ENCODE measurements around the gene PTGER3.

DNA sequence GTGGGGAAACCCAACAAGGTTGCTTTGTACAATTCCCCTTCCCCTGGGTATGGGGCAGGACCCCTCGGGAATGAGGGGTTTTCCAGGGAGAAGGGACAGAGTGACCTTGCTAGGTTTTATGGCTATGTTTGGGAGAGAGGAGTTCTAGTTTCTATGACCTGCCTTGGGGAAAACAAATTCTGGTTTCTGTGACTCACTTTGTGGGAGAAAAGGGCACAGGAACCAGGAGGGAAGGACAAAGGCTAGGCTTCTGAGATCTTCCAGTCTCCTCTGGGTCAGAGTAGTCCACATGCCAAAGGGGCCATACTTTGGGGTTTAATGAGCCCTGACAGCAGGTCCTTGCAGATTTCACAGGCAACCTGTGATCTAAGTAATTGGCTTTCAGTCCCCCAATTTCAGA, 5.5 kb upstream of the PTGER3 start:
- TF ChIP-seq MAX (IDR thresholded peaks at IDR 0.05) (no peak), ZBTB7A (IDR thresholded peaks at IDR 0.05; ENCODE audit: low read depth) (no peak), EP300 (IDR thresholded peaks at IDR 0.05; ENCODE audit: borderline replicate concordance) (no peak), EGR1 (IDR thresholded peaks at IDR 0.05) (no peak), TAF1 (IDR thresholded peaks at IDR 0.05; ENCODE audit: low read depth) (no peak), TCF12 (IDR thresholded peaks at IDR 0.05; ENCODE audit: low read depth) (no peak), TEAD4 (IDR thresholded peaks at IDR 0.05) (no peak), CREB1 (IDR thresholded peaks at IDR 0.05; ENCODE audit: low read depth) (no peak)
- TF ChIP-seq, protein P1, sequence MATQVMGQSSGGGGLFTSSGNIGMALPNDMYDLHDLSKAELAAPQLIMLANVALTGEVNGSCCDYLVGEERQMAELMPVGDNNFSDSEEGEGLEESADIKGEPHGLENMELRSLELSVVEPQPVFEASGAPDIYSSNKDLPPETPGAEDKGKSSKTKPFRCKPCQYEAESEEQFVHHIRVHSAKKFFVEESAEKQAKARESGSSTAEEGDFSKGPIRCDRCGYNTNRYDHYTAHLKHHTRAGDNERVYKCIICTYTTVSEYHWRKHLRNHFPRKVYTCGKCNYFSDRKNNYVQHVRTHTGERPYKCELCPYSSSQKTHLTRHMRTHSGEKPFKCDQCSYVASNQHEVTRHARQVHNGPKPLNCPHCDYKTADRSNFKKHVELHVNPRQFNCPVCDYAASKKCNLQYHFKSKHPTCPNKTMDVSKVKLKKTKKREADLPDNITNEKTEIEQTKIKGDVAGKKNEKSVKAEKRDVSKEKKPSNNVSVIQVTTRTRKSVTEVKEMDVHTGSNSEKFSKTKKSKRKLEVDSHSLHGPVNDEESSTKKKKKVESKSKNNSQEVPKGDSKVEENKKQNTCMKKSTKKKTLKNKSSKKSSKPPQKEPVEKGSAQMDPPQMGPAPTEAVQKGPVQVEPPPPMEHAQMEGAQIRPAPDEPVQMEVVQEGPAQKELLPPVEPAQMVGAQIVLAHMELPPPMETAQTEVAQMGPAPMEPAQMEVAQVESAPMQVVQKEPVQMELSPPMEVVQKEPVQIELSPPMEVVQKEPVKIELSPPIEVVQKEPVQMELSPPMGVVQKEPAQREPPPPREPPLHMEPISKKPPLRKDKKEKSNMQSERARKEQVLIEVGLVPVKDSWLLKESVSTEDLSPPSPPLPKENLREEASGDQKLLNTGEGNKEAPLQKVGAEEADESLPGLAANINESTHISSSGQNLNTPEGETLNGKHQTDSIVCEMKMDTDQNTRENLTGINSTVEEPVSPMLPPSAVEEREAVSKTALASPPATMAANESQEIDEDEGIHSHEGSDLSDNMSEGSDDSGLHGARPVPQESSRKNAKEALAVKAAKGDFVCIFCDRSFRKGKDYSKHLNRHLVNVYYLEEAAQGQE (IDR thresholded peaks at IDR 0.05; ENCODE audit: low read depth) = no peak

Data from Ishikawa (cell line).